ENCODE data around the gene EBI3. TPM values are rescaled to one million over a fixed set of nuclear protein-coding genes. Genes with fewer than 3 reads are reported as not detected.

The EBI3 gene
- total RNA-seq, 2 donors from 2014 or later, result not detected

DNA sequence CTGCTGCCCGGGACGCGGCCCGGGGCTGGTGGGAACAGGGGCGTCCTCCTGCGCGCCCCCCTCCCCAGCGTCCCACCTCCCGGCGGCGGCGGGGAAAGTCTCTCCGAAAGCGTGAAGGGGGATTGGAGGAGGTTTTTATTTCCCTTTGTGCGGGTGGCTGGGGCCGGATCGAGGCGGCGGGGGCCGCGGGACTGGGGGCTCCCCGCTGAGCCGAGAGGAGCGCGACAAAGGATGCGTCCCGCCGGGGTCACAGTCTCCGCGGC lies 49.9 kb downstream of the EBI3 start:
- Histone ChIP-seq H3K4me3 (ENCODE audit: low read length) (peak overlapping the region; percentile 71), H3K27me3 (ENCODE audit: control insufficient read depth, insufficient read depth, low read length, poor library complexity, severe bottlenecking) (peaks cover 42% of the 10 kb centered on the region)
- H3K4me3 Mint-ChIP-seq, result peak overlapping the region; percentile 63

DNA sequence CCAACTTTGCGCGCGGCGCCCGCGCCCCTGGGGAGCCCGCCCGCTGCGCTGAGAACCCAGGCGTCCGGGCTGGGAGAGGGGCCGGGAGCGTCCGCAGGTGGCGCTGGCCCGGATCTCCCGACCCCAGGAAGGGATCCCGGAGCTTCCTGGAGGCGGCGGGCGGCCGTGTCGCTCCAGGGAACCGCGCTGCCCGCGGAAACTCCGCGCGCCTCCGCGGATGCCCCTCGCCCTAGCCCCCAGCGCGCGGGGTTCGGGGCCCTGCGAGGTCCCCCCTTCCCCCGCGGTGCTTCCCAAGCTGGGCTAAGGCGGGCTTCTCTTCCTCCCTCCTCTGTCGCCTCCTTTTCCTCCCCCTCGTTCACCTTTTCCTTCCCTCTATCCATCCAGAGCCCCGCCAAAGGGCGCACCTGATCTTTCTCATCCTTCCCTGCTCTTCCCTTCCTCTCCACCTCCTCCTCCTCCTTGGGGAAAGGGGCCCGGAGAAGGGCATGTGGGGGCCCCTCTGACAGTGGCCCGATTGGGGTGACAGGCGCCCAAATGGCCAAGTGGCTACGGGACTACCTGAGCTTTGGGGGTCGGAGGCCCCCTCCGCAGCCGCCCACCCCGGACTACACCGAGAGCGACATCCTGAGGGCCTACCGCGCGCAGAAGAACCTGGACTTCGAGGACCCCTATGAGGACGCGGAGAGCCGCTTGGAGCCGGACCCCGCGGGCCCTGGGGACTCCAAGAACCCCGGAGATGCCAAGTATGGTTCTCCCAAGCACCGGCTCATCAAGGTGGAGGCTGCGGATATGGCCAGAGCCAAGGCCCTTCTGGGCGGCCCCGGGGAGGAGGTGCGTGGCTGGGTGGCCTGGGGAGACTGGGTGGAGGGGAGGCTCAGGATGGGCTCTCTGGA lies 50.5 kb downstream of the EBI3 start:
- TF ChIP-seq, protein P1, sequence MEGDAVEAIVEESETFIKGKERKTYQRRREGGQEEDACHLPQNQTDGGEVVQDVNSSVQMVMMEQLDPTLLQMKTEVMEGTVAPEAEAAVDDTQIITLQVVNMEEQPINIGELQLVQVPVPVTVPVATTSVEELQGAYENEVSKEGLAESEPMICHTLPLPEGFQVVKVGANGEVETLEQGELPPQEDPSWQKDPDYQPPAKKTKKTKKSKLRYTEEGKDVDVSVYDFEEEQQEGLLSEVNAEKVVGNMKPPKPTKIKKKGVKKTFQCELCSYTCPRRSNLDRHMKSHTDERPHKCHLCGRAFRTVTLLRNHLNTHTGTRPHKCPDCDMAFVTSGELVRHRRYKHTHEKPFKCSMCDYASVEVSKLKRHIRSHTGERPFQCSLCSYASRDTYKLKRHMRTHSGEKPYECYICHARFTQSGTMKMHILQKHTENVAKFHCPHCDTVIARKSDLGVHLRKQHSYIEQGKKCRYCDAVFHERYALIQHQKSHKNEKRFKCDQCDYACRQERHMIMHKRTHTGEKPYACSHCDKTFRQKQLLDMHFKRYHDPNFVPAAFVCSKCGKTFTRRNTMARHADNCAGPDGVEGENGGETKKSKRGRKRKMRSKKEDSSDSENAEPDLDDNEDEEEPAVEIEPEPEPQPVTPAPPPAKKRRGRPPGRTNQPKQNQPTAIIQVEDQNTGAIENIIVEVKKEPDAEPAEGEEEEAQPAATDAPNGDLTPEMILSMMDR (conservative IDR thresholded peaks at IDR 0.05), result no peak
- Mint-ChIP-seq H3K9me3 (no peaks in the 10 kb centered on the region), H3K36me3 (ENCODE audit: low read depth) (no peaks in the 10 kb centered on the region), H3K4me1 (peaks cover 2% of the 10 kb centered on the region), H3K27ac (no peak overlapping the region), H3K4me3 (peak overlapping the region; percentile 63), H3K27me3 (ENCODE audit: insufficient read depth) (peaks cover 52% of the 10 kb centered on the region)
- peaks cover 42% of the 10 kb centered on the region for H3K27me3 ChIP-seq (ENCODE audit: control insufficient read depth, insufficient read depth, low read length, poor library complexity, severe bottlenecking)
- no peak for DNase-seq
- H3K9ac ChIP-seq (ENCODE audit: extremely low read depth, low read length, poor library complexity, severe bottlenecking), result peak overlapping the region; percentile 15
- peak overlapping the region; percentile 71 for H3K4me3 ChIP-seq (ENCODE audit: low read length)
- H3K9me3 ChIP-seq (ENCODE audit: control insufficient read depth, low read length), result no peaks in the 10 kb centered on the region
- H3K27ac ChIP-seq (ENCODE audit: low read depth, low read length), result no peak overlapping the region
- 6 to 7% methylated on average over 27 to 71 of the region's 71 CpGs for WGBS, 2 experiments (ENCODE audit: insufficient coverage in 1 of 2, insufficient read length in 1 of 2)
- no peaks in the 10 kb centered on the region for H3K36me3 ChIP-seq (ENCODE audit: control insufficient read depth, insufficient read depth, low read length)
- no peaks in the 10 kb centered on the region for H3K4me1 ChIP-seq (ENCODE audit: control insufficient read depth, insufficient read depth, low read length)

More for the DNA sequence above, 49.9 kb downstream of the EBI3 start:
- Histone ChIP-seq H3K36me3 (ENCODE audit: control insufficient read depth, insufficient read depth, low read length) (no peaks in the 10 kb centered on the region), H3K9ac (ENCODE audit: extremely low read depth, low read length, poor library complexity, severe bottlenecking) (peak overlapping the region; percentile 15), H3K9me3 (ENCODE audit: control insufficient read depth, low read length) (no peaks in the 10 kb centered on the region), H3K4me1 (ENCODE audit: control insufficient read depth, insufficient read depth, low read length) (no peaks in the 10 kb centered on the region), H3K27ac (ENCODE audit: low read depth, low read length) (no peak overlapping the region)
- Mint-ChIP-seq H3K36me3 (ENCODE audit: low read depth) (no peaks in the 10 kb centered on the region), H3K27ac (no peak overlapping the region), H3K4me1 (peaks cover 2% of the 10 kb centered on the region), H3K27me3 (ENCODE audit: insufficient read depth) (peaks cover 50% of the 10 kb centered on the region), H3K9me3 (no peaks in the 10 kb centered on the region)
- DNase-seq, result no peak
- TF ChIP-seq, protein P1 (conservative IDR thresholded peaks at IDR 0.05), result no peak
- WGBS, 2 experiments (ENCODE audit: insufficient coverage in 1 of 2, insufficient read length in 1 of 2), result 0% methylated on average over 23 of the region's 30 CpGs; no CpG with 5 or more reads in 1 of the 2 experiments

DNA sequence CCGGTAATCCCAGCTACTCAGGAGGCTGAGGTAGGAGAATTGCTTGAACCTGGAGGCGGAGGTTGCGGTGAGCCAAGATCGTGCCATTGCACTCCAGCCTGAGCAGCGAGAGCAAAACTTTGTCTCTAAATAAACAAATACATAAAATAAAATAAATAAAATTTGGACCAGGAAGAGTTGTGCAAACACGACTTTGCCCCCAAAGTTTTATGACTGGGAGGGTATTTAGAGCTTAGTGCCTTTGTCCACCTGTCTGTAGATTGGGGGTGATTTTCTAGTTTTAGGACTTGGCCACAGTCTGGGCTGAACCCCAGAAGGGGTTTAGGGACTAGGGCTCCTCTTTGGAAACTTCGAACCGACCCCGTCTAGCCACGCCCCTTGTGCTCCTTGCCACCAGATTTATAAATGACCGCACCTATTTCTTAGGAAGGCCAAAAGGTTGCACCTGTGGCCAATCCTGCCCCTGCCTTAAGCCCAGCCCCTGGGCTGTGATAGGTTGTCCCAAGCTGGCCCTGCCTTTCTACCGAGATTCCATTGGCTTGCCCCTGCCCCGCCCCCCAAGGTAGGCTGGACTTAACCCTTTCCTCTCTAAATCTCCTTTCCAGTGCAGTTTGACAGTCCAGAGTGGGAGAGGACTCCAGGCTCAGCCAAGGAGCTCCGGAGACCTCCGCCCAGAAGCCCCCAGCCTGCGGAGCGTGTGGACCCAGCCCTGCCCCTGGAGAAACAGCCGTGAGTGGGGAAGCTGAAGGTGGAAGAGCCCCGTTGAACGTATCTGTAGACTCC lies 55.0 kb downstream of the EBI3 start:
- peaks cover 36% of the 10 kb centered on the region for H3K27me3 ChIP-seq (ENCODE audit: control insufficient read depth, insufficient read depth, low read length, poor library complexity, severe bottlenecking)
- peak; percentile 93 for DNase-seq
- H3K27me3 Mint-ChIP-seq (ENCODE audit: insufficient read depth), result peaks cover 59% of the 10 kb centered on the region
- H3K9me3 Mint-ChIP-seq, result no peaks in the 10 kb centered on the region
- no peaks in the 10 kb centered on the region for H3K36me3 ChIP-seq (ENCODE audit: control insufficient read depth, insufficient read depth, low read length)
- no peak overlapping the region for H3K27ac ChIP-seq (ENCODE audit: low read depth, low read length)
- no peaks in the 10 kb centered on the region for H3K4me1 Mint-ChIP-seq
- 56 to 59% methylated on average over 11 to 17 of the region's 20 CpGs for WGBS, 2 experiments (ENCODE audit: insufficient coverage in 1 of 2, insufficient read length in 1 of 2)
- H3K27ac Mint-ChIP-seq, result no peak overlapping the region
- no peak overlapping the region for H3K4me3 ChIP-seq (ENCODE audit: low read length)
- H3K36me3 Mint-ChIP-seq (ENCODE audit: low read depth), result no peaks in the 10 kb centered on the region
- TF ChIP-seq, protein P1 (conservative IDR thresholded peaks at IDR 0.05), result no peak
- no peak overlapping the region for H3K9ac ChIP-seq (ENCODE audit: extremely low read depth, low read length, poor library complexity, severe bottlenecking)
- H3K9me3 ChIP-seq (ENCODE audit: control insufficient read depth, low read length), result no peaks in the 10 kb centered on the region
- no peak overlapping the region for H3K4me3 Mint-ChIP-seq
- no peaks in the 10 kb centered on the region for H3K4me1 ChIP-seq (ENCODE audit: control insufficient read depth, insufficient read depth, low read length)
